A549 (cell line): ENCODE measurements around the gene MBP. TPM values are rescaled to one million over a fixed set of nuclear protein-coding genes. Genes with fewer than 3 reads are reported as not detected.

ENCODE experiments used
- ATAC-seq, 2 experiments: fragments of 200-7000 bp in 1 of 2; fragments of >200 bp in 1 of 2; cut with Nextera tagmentation in 1 of 2; cut with Tn5 transposase in 1 of 2; 3 replicates each; pipeline versions ENCODE4 v1.8.0 to v1.9.1; 2018 to 2020; ENCODE audit warnings: mild to moderate bottlenecking in 1 of 2, moderate library complexity in 1 of 2
- CTCF ChIA-PET: fragments of 300-600 bp; sonication (Branson Sonifier 250); formaldehyde crosslinking; extraction: SDS; loops from one replicate; lab custom pipeline; 2021; ENCODE audit warnings: antibody characterized with exemption, inconsistent platforms; lab: Yijun Ruan, JAX
- POLR2A ChIA-PET: fragments of 350-600 bp; formaldehyde crosslinking; extraction: SDS; loops from one replicate; lab custom pipeline; 2021; ENCODE audit warnings: antibody characterized with exemption, inconsistent platforms; lab: Yijun Ruan, JAX
- DNase-seq, 2 experiments: peaks; one replicate each; pipeline versions ENCODE4 v3.0.0 to v3.0.0-alpha.2; 2011 to 2016; ENCODE audit warnings: low read depth in 1 of 2, low spot score in 1 of 2
- FAIRE-seq: peaks from 2 replicates; lab custom pipeline; 2011; peaks lifted over from hg19 to GRCh38; lab: Jason Lieb, UNC
- H3K27ac ChIP-seq, 2 experiments: fragments of >200 bp; sonication (Bioruptor Twin); formaldehyde crosslinking; 3 replicates each; pipeline ENCODE4 v1.5.1; 2016 to 2017
- H3K4me1 ChIP-seq: fragments of >200 bp; sonication (Bioruptor Twin); formaldehyde crosslinking; 3 replicates; pipeline ENCODE4 v1.6.1; 2016
- H3K4me2 ChIP-seq: fragments of >200 bp; sonication (Bioruptor Twin); formaldehyde crosslinking; 3 replicates; pipeline ENCODE4 v1.6.1; 2016
- H3K4me3 ChIP-seq: fragments of >200 bp; sonication (Bioruptor Twin); formaldehyde crosslinking; 3 replicates; pipeline ENCODE4 v1.5.1; 2016
- H3K9me3 ChIP-seq: fragments of >200 bp; sonication (Bioruptor Twin); formaldehyde crosslinking; 3 replicates; pipeline ENCODE4 v1.6.1; 2016
- BHLHE40 ChIP-seq: IDR thresholded peaks from 2 replicates; pipeline ENCODE4 v1.6.1; 2012; ENCODE audit warnings: low read depth, low read length, inconsistent platforms
- CBX8 ChIP-seq: fragments of 200-600 bp; sonication (generic); IDR thresholded peaks from 2 replicates; pipeline ENCODE4 v1.6.1; 2016
- CHD2 ChIP-seq: fragments of 150-350 bp; IDR thresholded peaks from 2 replicates; pipeline ENCODE4 v1.6.1; 2014; ENCODE audit warnings: low read length; ENCODE audit not compliant: partially characterized antibody
- CHD4 ChIP-seq: fragments of 200-600 bp; sonication (generic); IDR thresholded peaks from 2 replicates; pipeline ENCODE4 v1.6.1; 2016; ENCODE audit warnings: antibody characterized with exemption, mild to moderate bottlenecking, borderline replicate concordance
- EHF ChIP-seq: fragments of 250-450 bp; sonication (Bioruptor Pico); IDR thresholded peaks from 2 replicates; pipeline ENCODE4 v1.5.0; 2020; ENCODE audit warnings: mild to moderate bottlenecking
- FOSB ChIP-seq: fragments of 250-450 bp; sonication (Bioruptor Pico); IDR thresholded peaks from 2 replicates; pipeline ENCODE4 v1.5.0; 2020; ENCODE audit warnings: mild to moderate bottlenecking, moderate library complexity
- FOSL2 ChIP-seq, 2 experiments: fragments of 450-650 bp in 1 of 2; fragments of >200 bp in 1 of 2; sonication (Bioruptor Twin) in 1 of 2; formaldehyde crosslinking; IDR thresholded peaks; 2 replicates each; pipeline versions ENCODE4 v1.5.0 to v1.6.1; 2016 to 2020; ENCODE audit warnings: mild to moderate bottlenecking in 1 of 2, moderate library complexity in 1 of 2
- HDAC2 ChIP-seq: fragments of 200-600 bp; sonication (generic); IDR thresholded peaks from 2 replicates; pipeline ENCODE4 v1.6.1; 2016
- HOXA7 ChIP-seq: fragments of 250-450 bp; sonication (Bioruptor Pico); IDR thresholded peaks from 2 replicates; pipeline ENCODE4 v1.5.0; 2020; ENCODE audit warnings: mild to moderate bottlenecking, moderate library complexity
- HOXB13 ChIP-seq: fragments of 250-450 bp; sonication (Bioruptor Pico); IDR thresholded peaks from 2 replicates; pipeline ENCODE4 v1.5.0; 2020; ENCODE audit warnings: low read depth, mild to moderate bottlenecking, moderate library complexity
- JUNB ChIP-seq: fragments of >200 bp; sonication (Bioruptor Twin); formaldehyde crosslinking; IDR thresholded peaks from 2 replicates; pipeline ENCODE4 v1.6.1; 2016
- KDM1A ChIP-seq: fragments of 200-600 bp; sonication (generic); IDR thresholded peaks from 2 replicates; pipeline ENCODE4 v1.6.1; 2016; ENCODE audit warnings: low read depth, mild to moderate bottlenecking
- KDM5A ChIP-seq: fragments of 200-600 bp; sonication (generic); IDR thresholded peaks from 2 replicates; pipeline ENCODE4 v1.6.1; 2016; ENCODE audit warnings: antibody characterized with exemption, mild to moderate bottlenecking
- MAFK ChIP-seq: fragments of 450-650 bp; IDR thresholded peaks from 2 replicates; pipeline ENCODE4 v1.6.1; 2014; ENCODE audit not compliant: partially characterized antibody
- NFE2L2 ChIP-seq: fragments of 150-350 bp; conservative IDR thresholded peaks from 2 replicates; pipeline ENCODE4 v1.6.1; 2014; ENCODE audit warnings: low read length
- NPAS2 ChIP-seq: fragments of 250-450 bp; sonication (Bioruptor Pico); IDR thresholded peaks from 2 replicates; pipeline ENCODE4 v1.8.0; 2022; ENCODE audit warnings: mild to moderate bottlenecking, moderate library complexity, borderline replicate concordance
- POLR2A ChIP-seq: IDR thresholded peaks from 2 replicates; pipeline ENCODE4 v1.6.1; 2012; ENCODE audit warnings: mild to moderate bottlenecking, low read length
- POLR2AphosphoS2 ChIP-seq: conservative IDR thresholded peaks from 2 replicates; pipeline ENCODE4 v1.6.1; 2012; ENCODE audit warnings: low read length, improper control_type of control experiment, inconsistent platforms
- RCOR1 ChIP-seq: fragments of 150-350 bp; IDR thresholded peaks from 2 replicates; pipeline ENCODE4 v1.6.1; 2014; ENCODE audit warnings: antibody characterized with exemption, low read length, low read depth
- RFX5 ChIP-seq: fragments of 450-650 bp; IDR thresholded peaks from 2 replicates; pipeline ENCODE4 v1.7.1; 2014; ENCODE audit warnings: antibody characterized with exemption, mild to moderate bottlenecking, moderate library complexity
- RNF2 ChIP-seq: fragments of 200-600 bp; sonication (generic); IDR thresholded peaks from 2 replicates; pipeline ENCODE4 v1.6.1; 2016; ENCODE audit warnings: low read depth, mild to moderate bottlenecking, antibody characterized with exemption, moderate library complexity, borderline replicate concordance
- SREBF2 ChIP-seq: fragments of 450-650 bp; IDR thresholded peaks from 2 replicates; pipeline ENCODE4 v1.6.1; 2014; ENCODE audit warnings: mild to moderate bottlenecking, moderate library complexity
- TP53 ChIP-seq: fragments of 250-450 bp; sonication (Bioruptor Pico); IDR thresholded peaks from 2 replicates; pipeline ENCODE4 v1.5.0; 2021; ENCODE audit warnings: mild to moderate bottlenecking, moderate library complexity
- ZSCAN20 ChIP-seq: fragments of 250-450 bp; sonication (Bioruptor Pico); IDR thresholded peaks from 2 replicates; pipeline ENCODE4 v1.8.0; 2022; ENCODE audit warnings: mild to moderate bottlenecking, moderate library complexity
- WGBS: methylation state at CpG from one replicate; pipeline ENCODE4 v1.1.6; 2017; ENCODE audit errors: missing lambda C conversion rate; 5-methylcytosine and 5-hydroxymethylcytosine counted together
- polyA plus RNA-seq, 4 experiments: library from polyadenylated mRNA; depleted of rRNA in 3 of 4; stranded (reverse); fragments of >200 nt; fragmentation: RNase III in 1 of 4; extraction: RNeasy Plus Mini Kit Qiagen cat#74134 plus additional on column Dnase treatment in 1 of 4; gene quantifications; 2 replicates in 3 of 4; 3 replicates in 1 of 4; pipeline ENCODE4 v1.2.3, GENCODE V29; 2011 to 2017
- TF ChIP-seq, protein P1 (sequence below): IDR thresholded peaks from 2 replicates; pipeline ENCODE4 v1.6.1; 2012
- TF ChIP-seq, protein P2 (sequence below): fragments of >200 bp; sonication (Bioruptor Twin); formaldehyde crosslinking; IDR thresholded peaks from 3 replicates; pipeline ENCODE4 v1.5.1; 2016
- TF ChIP-seq, protein P3 (sequence below): fragments of >200 bp; sonication (Bioruptor Twin); formaldehyde crosslinking; IDR thresholded peaks from 2 replicates; pipeline ENCODE4 v1.6.1; 2016
- TF ChIP-seq, protein P4 (sequence below): fragments of >200 bp; sonication (Bioruptor Twin); formaldehyde crosslinking; IDR thresholded peaks from 3 replicates; pipeline ENCODE4 v1.6.1; 2016
- TF ChIP-seq, protein P5 (sequence below): fragments of 200-600 bp; sonication (generic); IDR thresholded peaks from 2 replicates; pipeline ENCODE4 v1.6.1; 2016; ENCODE audit warnings: antibody characterized with exemption, mild to moderate bottlenecking, moderate library complexity

Gene MBP
- polyA plus RNA-seq, 2 of the 4 experiments (the other 2 are of a cell fraction) = 8.6 to 33.1 TPM

DNA sequence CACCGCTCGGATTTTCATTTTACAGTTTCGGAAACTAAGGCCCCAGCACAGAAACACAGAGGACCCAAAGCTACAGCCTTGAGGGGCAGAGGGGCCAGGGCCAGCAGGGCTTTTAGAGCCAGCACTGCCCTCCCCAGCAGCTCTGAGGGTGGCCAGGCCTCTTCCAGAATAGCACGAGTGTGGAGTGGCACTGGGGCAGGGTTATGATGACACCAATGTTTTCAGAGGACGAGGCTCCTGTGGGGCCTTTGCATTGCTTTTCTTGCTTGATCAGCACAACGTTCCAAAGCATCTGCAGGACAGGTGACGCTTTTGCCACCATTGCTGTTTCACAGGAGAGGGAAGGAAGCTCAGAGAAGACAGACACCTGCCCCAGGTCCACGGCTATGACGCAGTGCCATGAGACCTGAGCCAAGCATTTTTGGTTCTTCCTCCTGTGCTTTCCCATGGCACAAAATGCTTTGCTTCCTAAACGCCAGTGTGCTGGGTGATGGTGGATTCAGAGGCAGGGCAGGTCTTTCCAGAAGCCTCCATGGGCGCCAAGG, 126.9 kb downstream of the MBP start:
- CTCF ChIA-PET = interaction anchor here (1.2 to 4.7 kb wide), 2 partner anchors 22 to 206 kb away, joined by 4 to 22 read pairs; no protein-coding TSS in a partner anchor
- no peak overlapping the region for H3K4me2 ChIP-seq
- ATAC-seq (no peak), FAIRE-seq (no peak)
- H3K27ac ChIP-seq = no peak overlapping the region
- WGBS = 76% methylated on average over 10 of the region's 11 CpGs
- H3K9me3 ChIP-seq = no peaks in the 10 kb centered on the region
- POLR2A ChIA-PET = no interaction called here
- TF ChIP-seq, protein P1, sequence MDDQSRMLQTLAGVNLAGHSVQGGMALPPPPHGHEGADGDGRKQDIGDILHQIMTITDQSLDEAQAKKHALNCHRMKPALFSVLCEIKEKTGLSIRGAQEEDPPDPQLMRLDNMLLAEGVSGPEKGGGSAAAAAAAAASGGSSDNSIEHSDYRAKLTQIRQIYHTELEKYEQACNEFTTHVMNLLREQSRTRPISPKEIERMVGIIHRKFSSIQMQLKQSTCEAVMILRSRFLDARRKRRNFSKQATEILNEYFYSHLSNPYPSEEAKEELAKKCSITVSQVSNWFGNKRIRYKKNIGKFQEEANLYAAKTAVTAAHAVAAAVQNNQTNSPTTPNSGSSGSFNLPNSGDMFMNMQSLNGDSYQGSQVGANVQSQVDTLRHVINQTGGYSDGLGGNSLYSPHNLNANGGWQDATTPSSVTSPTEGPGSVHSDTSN = no peak
- peak; percentile 16 for TF ChIP-seq MAFK
- TF ChIP-seq, all 56 proteins: peak for 1
- DNase-seq = no peak
- Histone ChIP-seq H3K4me1 (no peaks in the 10 kb centered on the region), H3K4me3 (no peak overlapping the region)

DNA sequence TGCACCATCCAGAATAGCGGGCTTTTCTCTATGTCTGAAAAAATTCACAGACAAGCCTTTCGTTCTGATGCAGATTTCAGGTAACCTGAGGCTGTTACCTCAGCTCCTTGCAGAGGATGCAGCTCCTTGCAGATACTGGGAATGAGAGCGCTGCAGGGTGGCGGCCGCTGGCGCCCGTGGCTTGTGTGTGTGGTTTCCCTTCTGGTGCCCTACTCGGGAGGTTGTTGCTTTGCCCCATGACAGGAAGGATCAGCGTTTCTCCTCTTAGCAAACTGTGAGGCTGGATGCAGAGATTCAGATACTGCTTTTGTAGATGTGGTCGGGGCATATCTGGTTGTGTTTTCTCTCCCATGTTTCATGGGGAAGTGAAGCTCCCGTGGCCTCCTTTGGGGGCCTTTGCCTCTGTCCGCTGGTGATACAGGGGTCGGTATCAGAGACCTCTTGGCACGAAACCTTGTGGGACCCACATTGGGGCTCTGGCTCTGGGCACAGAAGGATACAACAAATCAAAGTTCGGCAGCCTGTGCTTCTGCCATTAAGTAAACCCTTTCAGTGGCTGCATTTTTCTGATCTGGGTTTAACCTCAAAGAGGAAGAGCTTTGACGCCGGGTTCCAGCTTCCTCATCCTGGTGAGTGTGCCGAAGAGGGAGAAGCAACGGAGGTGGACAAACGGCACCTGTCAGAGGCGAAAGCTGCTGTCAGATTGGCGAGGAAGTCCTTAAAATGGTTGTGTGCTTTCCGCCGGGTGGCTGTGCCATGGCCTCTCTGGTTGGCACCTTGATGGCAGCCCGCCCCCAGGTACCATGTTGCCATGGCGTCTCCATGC, 127.8 kb downstream of the MBP start:
- CTCF ChIA-PET = interaction anchor here (1.0 to 4.7 kb wide), 5 partner anchors 8 to 207 kb away, joined by 3 to 22 read pairs (median 4); no protein-coding TSS in a partner anchor

DNA sequence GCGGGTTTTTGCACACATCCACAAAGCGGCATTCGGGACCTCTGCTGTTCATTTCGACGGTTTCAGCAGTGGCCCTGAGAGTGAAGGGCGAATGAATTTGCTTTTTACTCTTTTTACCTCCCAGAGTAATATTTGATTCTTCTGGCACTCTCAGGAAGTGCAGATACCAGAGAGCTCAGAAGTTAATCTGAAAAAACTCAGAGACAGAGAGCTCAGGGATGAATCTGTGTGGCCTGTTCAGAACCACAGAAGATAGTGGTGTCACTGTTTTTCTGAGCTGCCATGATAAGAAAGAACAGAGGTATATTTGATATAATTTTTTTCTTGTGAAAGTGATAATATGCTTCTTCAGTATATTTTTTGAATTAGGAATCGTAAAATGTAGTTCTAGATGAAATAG, 129.3 kb downstream of the MBP start:
- DNase-seq (no peak), ATAC-seq (no peak), FAIRE-seq (no peak)
- Histone ChIP-seq H3K4me1 (no peaks in the 10 kb centered on the region), H3K4me3 (no peak overlapping the region), H3K9me3 (no peaks in the 10 kb centered on the region), H3K4me2 (no peak overlapping the region), H3K27ac (no peak overlapping the region)
- ChIA-PET CTCF (interaction anchor here (1.6 to 4.7 kb wide), 2 partner anchors 10 to 208 kb away, joined by 6 to 22 read pairs; no protein-coding TSS in a partner anchor), POLR2A (no interaction called here)
- 87% methylated on average over 7 of the region's 7 CpGs for WGBS
- TF ChIP-seq CBX8 (no peak), HDAC2 (no peak), TP53 (CRISPR knock-in tag) (no peak), HOXB13 (CRISPR knock-in tag) (no peak), SREBF2 (no peak), RFX5 (no peak), MAFK (no peak), RNF2 (no peak), KDM1A (no peak), POLR2AphosphoS2 (no peak), CHD4 (no peak), RCOR1 (no peak)
- TF ChIP-seq, protein P2, sequence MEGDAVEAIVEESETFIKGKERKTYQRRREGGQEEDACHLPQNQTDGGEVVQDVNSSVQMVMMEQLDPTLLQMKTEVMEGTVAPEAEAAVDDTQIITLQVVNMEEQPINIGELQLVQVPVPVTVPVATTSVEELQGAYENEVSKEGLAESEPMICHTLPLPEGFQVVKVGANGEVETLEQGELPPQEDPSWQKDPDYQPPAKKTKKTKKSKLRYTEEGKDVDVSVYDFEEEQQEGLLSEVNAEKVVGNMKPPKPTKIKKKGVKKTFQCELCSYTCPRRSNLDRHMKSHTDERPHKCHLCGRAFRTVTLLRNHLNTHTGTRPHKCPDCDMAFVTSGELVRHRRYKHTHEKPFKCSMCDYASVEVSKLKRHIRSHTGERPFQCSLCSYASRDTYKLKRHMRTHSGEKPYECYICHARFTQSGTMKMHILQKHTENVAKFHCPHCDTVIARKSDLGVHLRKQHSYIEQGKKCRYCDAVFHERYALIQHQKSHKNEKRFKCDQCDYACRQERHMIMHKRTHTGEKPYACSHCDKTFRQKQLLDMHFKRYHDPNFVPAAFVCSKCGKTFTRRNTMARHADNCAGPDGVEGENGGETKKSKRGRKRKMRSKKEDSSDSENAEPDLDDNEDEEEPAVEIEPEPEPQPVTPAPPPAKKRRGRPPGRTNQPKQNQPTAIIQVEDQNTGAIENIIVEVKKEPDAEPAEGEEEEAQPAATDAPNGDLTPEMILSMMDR = no peak
- TF ChIP-seq, protein P3, sequence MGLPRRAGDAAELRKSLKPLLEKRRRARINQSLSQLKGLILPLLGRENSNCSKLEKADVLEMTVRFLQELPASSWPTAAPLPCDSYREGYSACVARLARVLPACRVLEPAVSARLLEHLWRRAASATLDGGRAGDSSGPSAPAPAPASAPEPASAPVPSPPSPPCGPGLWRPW = no peak
- TF ChIP-seq, protein P4, sequence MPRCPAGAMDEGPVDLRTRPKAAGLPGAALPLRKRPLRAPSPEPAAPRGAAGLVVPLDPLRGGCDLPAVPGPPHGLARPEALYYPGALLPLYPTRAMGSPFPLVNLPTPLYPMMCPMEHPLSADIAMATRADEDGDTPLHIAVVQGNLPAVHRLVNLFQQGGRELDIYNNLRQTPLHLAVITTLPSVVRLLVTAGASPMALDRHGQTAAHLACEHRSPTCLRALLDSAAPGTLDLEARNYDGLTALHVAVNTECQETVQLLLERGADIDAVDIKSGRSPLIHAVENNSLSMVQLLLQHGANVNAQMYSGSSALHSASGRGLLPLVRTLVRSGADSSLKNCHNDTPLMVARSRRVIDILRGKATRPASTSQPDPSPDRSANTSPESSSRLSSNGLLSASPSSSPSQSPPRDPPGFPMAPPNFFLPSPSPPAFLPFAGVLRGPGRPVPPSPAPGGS = no peak

More for the DNA sequence above, 127.8 kb downstream of the MBP start:
- H3K9me3 ChIP-seq = no peaks in the 10 kb centered on the region
- WGBS = 78% methylated on average over 19 of the region's 26 CpGs
- POLR2A ChIA-PET = no interaction called here
- no peak overlapping the region for H3K4me3 ChIP-seq
- ATAC-seq = no peak
- no peaks in the 10 kb centered on the region for H3K4me1 ChIP-seq
- H3K4me2 ChIP-seq = no peak overlapping the region
- no peak overlapping the region for H3K27ac ChIP-seq
- no peak for DNase-seq
- FAIRE-seq = no peak
- TF ChIP-seq CHD2 (no peak), FOSB (CRISPR knock-in tag) (no peak), EHF (CRISPR knock-in tag) (no peak), ZSCAN20 (CRISPR knock-in tag) (no peak), FOSL2 (IDR thresholded peaks at IDR 0.05) (no peak), FOSL2 (CRISPR knock-in tag; IDR thresholded peaks at IDR 0.05) (no peak), POLR2A (no peak), BHLHE40 (no peak), KDM5A (no peak), HOXB13 (CRISPR knock-in tag) (no peak), TP53 (CRISPR knock-in tag) (no peak), NFE2L2 (no peak), HOXA7 (CRISPR knock-in tag) (no peak), CHD4 (no peak), RFX5 (no peak), MAFK (no peak), JUNB (no peak), NPAS2 (CRISPR knock-in tag) (no peak)
- TF ChIP-seq, protein P5, sequence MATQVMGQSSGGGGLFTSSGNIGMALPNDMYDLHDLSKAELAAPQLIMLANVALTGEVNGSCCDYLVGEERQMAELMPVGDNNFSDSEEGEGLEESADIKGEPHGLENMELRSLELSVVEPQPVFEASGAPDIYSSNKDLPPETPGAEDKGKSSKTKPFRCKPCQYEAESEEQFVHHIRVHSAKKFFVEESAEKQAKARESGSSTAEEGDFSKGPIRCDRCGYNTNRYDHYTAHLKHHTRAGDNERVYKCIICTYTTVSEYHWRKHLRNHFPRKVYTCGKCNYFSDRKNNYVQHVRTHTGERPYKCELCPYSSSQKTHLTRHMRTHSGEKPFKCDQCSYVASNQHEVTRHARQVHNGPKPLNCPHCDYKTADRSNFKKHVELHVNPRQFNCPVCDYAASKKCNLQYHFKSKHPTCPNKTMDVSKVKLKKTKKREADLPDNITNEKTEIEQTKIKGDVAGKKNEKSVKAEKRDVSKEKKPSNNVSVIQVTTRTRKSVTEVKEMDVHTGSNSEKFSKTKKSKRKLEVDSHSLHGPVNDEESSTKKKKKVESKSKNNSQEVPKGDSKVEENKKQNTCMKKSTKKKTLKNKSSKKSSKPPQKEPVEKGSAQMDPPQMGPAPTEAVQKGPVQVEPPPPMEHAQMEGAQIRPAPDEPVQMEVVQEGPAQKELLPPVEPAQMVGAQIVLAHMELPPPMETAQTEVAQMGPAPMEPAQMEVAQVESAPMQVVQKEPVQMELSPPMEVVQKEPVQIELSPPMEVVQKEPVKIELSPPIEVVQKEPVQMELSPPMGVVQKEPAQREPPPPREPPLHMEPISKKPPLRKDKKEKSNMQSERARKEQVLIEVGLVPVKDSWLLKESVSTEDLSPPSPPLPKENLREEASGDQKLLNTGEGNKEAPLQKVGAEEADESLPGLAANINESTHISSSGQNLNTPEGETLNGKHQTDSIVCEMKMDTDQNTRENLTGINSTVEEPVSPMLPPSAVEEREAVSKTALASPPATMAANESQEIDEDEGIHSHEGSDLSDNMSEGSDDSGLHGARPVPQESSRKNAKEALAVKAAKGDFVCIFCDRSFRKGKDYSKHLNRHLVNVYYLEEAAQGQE = no peak
